HL-60 (cell line): ENCODE results near the gene ANKRD2.

Experiments
- GABPA ChIP-seq: IDR thresholded peaks from 2 replicates; pipeline ENCODE4 v1.6.1; 2012; ENCODE audit warnings: low read depth
- TF ChIP-seq, protein P1 (sequence below): IDR thresholded peaks from one replicate; pipeline ENCODE4 v1.5.1; 2011; ENCODE audit warnings: low read length, control low read depth, inconsistent platforms; ENCODE audit not compliant: insufficient read depth

DNA sequence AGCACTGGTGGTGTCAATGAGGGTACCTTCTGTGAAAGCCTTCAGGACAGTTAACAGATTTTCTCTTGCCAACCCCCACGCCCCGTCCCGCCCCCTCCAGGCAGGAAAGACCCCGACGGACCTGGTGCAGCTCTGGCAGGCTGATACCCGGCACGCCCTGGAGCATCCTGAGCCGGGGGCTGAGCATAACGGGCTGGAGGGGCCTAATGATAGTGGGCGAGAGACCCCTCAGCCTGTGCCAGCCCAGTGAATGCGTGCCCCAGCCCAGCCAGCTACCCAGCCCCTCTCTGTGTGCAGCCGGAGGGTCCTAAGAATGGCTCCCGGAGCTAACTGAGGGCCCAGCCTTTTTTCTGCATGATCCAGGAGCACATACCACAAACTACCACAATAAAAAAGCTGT is 10.9 kb downstream of the ANKRD2 start:
- TF ChIP-seq, protein P1, sequence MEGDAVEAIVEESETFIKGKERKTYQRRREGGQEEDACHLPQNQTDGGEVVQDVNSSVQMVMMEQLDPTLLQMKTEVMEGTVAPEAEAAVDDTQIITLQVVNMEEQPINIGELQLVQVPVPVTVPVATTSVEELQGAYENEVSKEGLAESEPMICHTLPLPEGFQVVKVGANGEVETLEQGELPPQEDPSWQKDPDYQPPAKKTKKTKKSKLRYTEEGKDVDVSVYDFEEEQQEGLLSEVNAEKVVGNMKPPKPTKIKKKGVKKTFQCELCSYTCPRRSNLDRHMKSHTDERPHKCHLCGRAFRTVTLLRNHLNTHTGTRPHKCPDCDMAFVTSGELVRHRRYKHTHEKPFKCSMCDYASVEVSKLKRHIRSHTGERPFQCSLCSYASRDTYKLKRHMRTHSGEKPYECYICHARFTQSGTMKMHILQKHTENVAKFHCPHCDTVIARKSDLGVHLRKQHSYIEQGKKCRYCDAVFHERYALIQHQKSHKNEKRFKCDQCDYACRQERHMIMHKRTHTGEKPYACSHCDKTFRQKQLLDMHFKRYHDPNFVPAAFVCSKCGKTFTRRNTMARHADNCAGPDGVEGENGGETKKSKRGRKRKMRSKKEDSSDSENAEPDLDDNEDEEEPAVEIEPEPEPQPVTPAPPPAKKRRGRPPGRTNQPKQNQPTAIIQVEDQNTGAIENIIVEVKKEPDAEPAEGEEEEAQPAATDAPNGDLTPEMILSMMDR, result no peak
- no peak for TF ChIP-seq GABPA
